Loucy (cell line): ENCODE measurements around the gene NELL2.

Source experiments
- CTCF ChIP-seq: fragments of 200-600 bp; sonication (generic); conservative IDR thresholded peaks from 2 replicates; pipeline ENCODE4 v1.5.1; 2014; ENCODE audit warnings: mild to moderate bottlenecking, antibody characterized with exemption, low read length
- EZH2phosphoT487 ChIP-seq: fragments of 200-600 bp; IDR thresholded peaks from 2 replicates; pipeline ENCODE4 v1.6.1; 2018; ENCODE audit warnings: antibody characterized with exemption, mild to moderate bottlenecking, moderate library complexity, borderline replicate concordance

GRCh38 chr12:44889162-44889561, 13.0 kb upstream of the NELL2 start:
- TF ChIP-seq CTCF (no peak), EZH2phosphoT487 (no peak)
